HG03558 (cell line): ENCODE results near the gene ADARB1.

Experiments used
- ATAC-seq: cut with Tn5 transposase; IDR thresholded peaks from one replicate; pipeline ENCODE4 v1.9.1; 2021; ENCODE audit warnings: moderate number of reproducible peaks; ENCODE audit not compliant: unreplicated experiment; ENCODE audit errors: extremely low read depth

Gene ADARB1

GRCh38 chr21:45234965-45235364, 160.6 kb downstream of the ADARB1 start:
- ATAC-seq = no peak

GRCh38 chr21:45235488-45235887, 161.1 kb downstream of the ADARB1 start:
- ATAC-seq = no peak

- no peak for ATAC-seq
Measured at GRCh38 chr21:45236481-45236880, 162.1 kb downstream of the ADARB1 start.

- no peak for ATAC-seq
Measured at GRCh38 chr21:45237401-45237800, 163.0 kb downstream of the ADARB1 start.

GRCh38 chr21:45241357-45241756, 167.0 kb downstream of the ADARB1 start:
- ATAC-seq = no peak

- ATAC-seq = no peak
Measured at GRCh38 chr21:45243603-45244002, 169.2 kb downstream of the ADARB1 start.

GRCh38 chr21:45244799-45245340, 170.5 kb downstream of the ADARB1 start:
- no peak for ATAC-seq

GRCh38 chr21:45246386-45247320, 172.3 kb downstream of the ADARB1 start:
- ATAC-seq = no peak

- no peak for ATAC-seq
Measured at GRCh38 chr21:45248301-45248892, 174.0 kb downstream of the ADARB1 start.

GRCh38 chr21:45248893-45249381, 174.6 kb downstream of the ADARB1 start:
- no peak for ATAC-seq

- ATAC-seq = no peak
Measured at GRCh38 chr21:45249626-45250025, 175.2 kb downstream of the ADARB1 start.

- ATAC-seq = no peak
Measured at GRCh38 chr21:45250272-45250671, 175.9 kb downstream of the ADARB1 start.

GRCh38 chr21:45250914-45251634, 176.7 kb downstream of the ADARB1 start:
- no peak for ATAC-seq

GRCh38 chr21:45251635-45252447, 177.5 kb downstream of the ADARB1 start:
- ATAC-seq = no peak

GRCh38 chr21:45252448-45252925, 178.1 kb downstream of the ADARB1 start:
- no peak for ATAC-seq

- no peak for ATAC-seq
Measured at GRCh38 chr21:45253180-45253579, 178.8 kb downstream of the ADARB1 start.

GRCh38 chr21:45253633-45254459, 179.5 kb downstream of the ADARB1 start:
- no peak for ATAC-seq

- ATAC-seq = no peak
Measured at GRCh38 chr21:45254460-45254930, 180.1 kb downstream of the ADARB1 start.
